Measurements from ENCODE around the gene SHOC2. TPM values are rescaled to one million over a fixed set of nuclear protein-coding genes. Genes with fewer than 3 reads are reported as not detected.

The SHOC2 gene
- polyA plus RNA-seq, 3 donors: 13.9 to 69.9 (median 68.9) TPM

GRCh38 chr10:110918643-110919348 is 608 bp upstream of the SHOC2 start, which contains the start of gene BBIP1:
TSS of gene BBIP1 (minus strand) at chr10:110919180. CDS start at chr10:110918157, 1,023 bp downstream.
- peak within 1 kb of the TSS; percentile 97 for H3K4me3 Mint-ChIP-seq
- H3K9me3 Mint-ChIP-seq: no peaks in the 10 kb centered on the region
- peaks cover 12 to 16% of the 10 kb centered on the region in 2 donors for H3K36me3 Mint-ChIP-seq
- Histone ChIP-seq H3K4me3 (replicated peaks in 1 of 3; ENCODE audit: low read depth in 2 of 3, low read length in 3 of 3) (peak within 1 kb of the TSS; percentile 88 to 98 (median 96)), H3K79me2 (ENCODE audit: insufficient read depth, low read length) (peaks cover 64% of the 10 kb centered on the region), H3K4me1 (ENCODE audit: control insufficient read depth in 1 of 2, insufficient read depth in 2 of 2, low read length in 2 of 2) (peaks cover 16 to 31% of the 10 kb centered on the region in 2 donors), H3K27me3 (ENCODE audit: control insufficient read depth in 2 of 2, insufficient read depth in 2 of 2, low read length in 2 of 2) (no peaks in the 10 kb centered on the region), H3K9ac (ENCODE audit: insufficient read depth, low read length, poor library complexity, severe bottlenecking) (peak within 1 kb of the TSS; percentile 89), H3K27ac (ENCODE audit: low read depth in 1 of 2, low read length in 2 of 2) (peak within 1 kb of the TSS; percentile 94 to 99), H3K4me2 (replicated peaks; ENCODE audit: extremely low read depth, low read length, poor library complexity, severe bottlenecking) (peak within 1 kb of the TSS; percentile 92), H3K36me3 (replicated peaks in 1 of 2; ENCODE audit: control insufficient read depth in 1 of 2, insufficient read depth in 2 of 2, low read length in 2 of 2) (peaks cover 0 to 14% of the 10 kb centered on the region in 2 donors), H2AFZ (ENCODE audit: insufficient read depth, low read depth, low read length, poor library complexity, severe bottlenecking) (peak within 1 kb of the TSS; percentile 86), H3K9me3 (replicated peaks in 1 of 2; ENCODE audit: control insufficient read depth in 1 of 2, insufficient read depth in 1 of 2, low read length in 2 of 2) (no peaks in the 10 kb centered on the region), H4K20me1 (ENCODE audit: insufficient read depth, low read length) (peaks cover 40% of the 10 kb centered on the region)
- H3K4me1 Mint-ChIP-seq: peaks cover 37% of the 10 kb centered on the region
- H3K27me3 Mint-ChIP-seq (ENCODE audit: low read depth in 3 of 3): no peaks in the 10 kb centered on the region
- DNase-seq: peak; percentile 100
- intact Hi-C loops (cut with micrococcal nuclease): loop anchor here in 1 of 2 donors (5.0 kb wide), 2 partner anchors 46 to 616 kb away; partner anchors contain the start of genes PDCD4 and SMNDC1
- peak within 1 kb of the TSS; percentile 99 to 100 (median 100) for H3K27ac Mint-ChIP-seq
- TF ChIP-seq CTCF (IDR thresholded peaks at IDR 0.05): no peak
- under 1% methylated on average over 39 of the region's 40 CpGs for WGBS (ENCODE audit: insufficient coverage)

GRCh38 chr10:110919971-110920881 is 822 bp downstream of the SHOC2 start:
- Mint-ChIP-seq H3K27me3 (ENCODE audit: low read depth in 3 of 3) (no peaks in the 10 kb centered on the region), H3K4me3 (peak overlapping the region; percentile 94 to 96), H3K36me3 (peaks cover 8 to 17% of the 10 kb centered on the region in 2 donors), H3K27ac (peak overlapping the region; percentile 94 to 100 (median 96)), H3K4me1 (peaks cover 43% of the 10 kb centered on the region), H3K9me3 (no peaks in the 10 kb centered on the region)
- Histone ChIP-seq H2AFZ (ENCODE audit: insufficient read depth, low read depth, low read length, poor library complexity, severe bottlenecking) (peak overlapping the region; percentile 30), H3K4me3 (replicated peaks in 1 of 3; ENCODE audit: low read depth in 2 of 3, low read length in 3 of 3) (peak overlapping the region; percentile 81 to 98 (median 91)), H3K9me3 (replicated peaks in 1 of 2; ENCODE audit: control insufficient read depth in 1 of 2, insufficient read depth in 1 of 2, low read length in 2 of 2) (no peaks in the 10 kb centered on the region), H3K9ac (ENCODE audit: insufficient read depth, low read length, poor library complexity, severe bottlenecking) (peak overlapping the region; percentile 76), H3K79me2 (ENCODE audit: insufficient read depth, low read length) (peaks cover 76% of the 10 kb centered on the region), H3K27me3 (ENCODE audit: control insufficient read depth in 2 of 2, insufficient read depth in 2 of 2, low read length in 2 of 2) (no peaks in the 10 kb centered on the region), H4K20me1 (ENCODE audit: insufficient read depth, low read length) (peaks cover 53% of the 10 kb centered on the region), H3K36me3 (replicated peaks in 1 of 2; ENCODE audit: control insufficient read depth in 1 of 2, insufficient read depth in 2 of 2, low read length in 2 of 2) (peaks cover 0 to 14% of the 10 kb centered on the region in 2 donors), H3K27ac (ENCODE audit: low read depth in 1 of 2, low read length in 2 of 2) (peak overlapping the region; percentile 92 to 94), H3K4me2 (replicated peaks; ENCODE audit: extremely low read depth, low read length, poor library complexity, severe bottlenecking) (peak overlapping the region; percentile 78), H3K4me1 (ENCODE audit: control insufficient read depth in 1 of 2, insufficient read depth in 2 of 2, low read length in 2 of 2) (peaks cover 16 to 33% of the 10 kb centered on the region in 2 donors)
- DNase-seq: peak; percentile 50 to 67 (median 60)
- intact Hi-C loops (cut with micrococcal nuclease): loop anchor here (5.0 kb wide), 2 partner anchors 48 to 618 kb away; partner anchors contain the start of genes PDCD4 (in 2 of the 2) and SMNDC1 (in 1 of the 2)
- WGBS (ENCODE audit: insufficient coverage): 0% methylated on average over 31 of the region's 44 CpGs
- TF ChIP-seq CTCF (IDR thresholded peaks at IDR 0.05): no peak
